ENCODE data around the gene RBM20.

DNA sequence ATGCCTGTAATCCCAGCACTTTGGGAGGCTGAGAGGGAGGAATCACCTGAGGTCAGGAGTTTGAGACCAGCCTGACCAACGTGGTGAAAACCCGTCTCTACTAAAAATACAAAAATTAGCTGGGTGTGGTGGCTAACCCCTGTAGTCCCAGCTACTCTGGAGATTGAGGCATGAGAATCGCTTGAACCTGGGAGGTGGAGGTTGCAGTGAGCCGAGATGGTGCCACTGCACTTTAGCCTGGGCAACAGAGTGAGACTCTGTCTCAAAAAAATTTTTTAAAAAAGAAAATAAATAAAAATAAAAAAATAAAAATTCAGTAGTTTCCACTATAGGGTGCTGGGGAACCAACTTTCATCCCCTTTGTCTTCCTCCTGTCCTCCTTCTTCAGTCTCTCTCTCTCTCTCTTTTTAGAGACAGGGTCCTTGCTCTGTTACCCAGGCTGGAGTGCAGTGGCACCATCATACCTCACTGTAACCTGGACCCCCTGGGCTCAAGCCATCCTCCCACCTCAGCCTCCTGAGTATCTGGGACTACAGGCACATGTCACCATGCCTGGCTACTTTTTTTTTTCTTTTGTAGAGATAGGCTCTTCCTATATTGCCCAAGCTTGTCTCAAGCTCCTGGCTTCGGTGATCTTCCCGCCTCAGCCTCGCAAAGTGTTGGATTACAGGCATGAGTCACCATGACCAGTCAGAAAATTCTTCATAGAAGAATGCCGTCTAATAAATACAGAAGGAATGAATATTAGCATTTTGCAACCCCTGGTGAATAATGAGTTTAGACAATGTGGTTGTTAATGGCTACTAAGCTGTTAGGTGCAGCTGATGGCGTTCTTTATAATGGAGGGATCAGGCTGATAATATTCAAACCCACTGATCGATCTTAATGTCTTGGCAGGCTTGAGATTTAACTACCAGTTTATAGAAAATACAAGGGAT is 20.6 kb downstream of the RBM20 start:
- TF ChIP-seq YY1 (IDR thresholded peaks at IDR 0.05; ENCODE audit: insufficient read depth, insufficient read length) (no peak), ZNF274 (IDR thresholded peaks at IDR 0.05; ENCODE audit: low read depth, low read length) (no peak), SUZ12 (IDR thresholded peaks at IDR 0.05; ENCODE audit: extremely low read depth, insufficient read depth, insufficient read length) (no peak)

All from NT2/D1 (cell line).